ENCODE measurements around the gene CDC42BPB. TPM values are rescaled to one million over a fixed set of nuclear protein-coding genes. Genes with fewer than 3 reads are reported as not detected.
"Not testable (repeated sequence)": the region's sequence is repeated elsewhere in the genome, so short reads cannot be mapped to it uniquely, and the experiment has no call there.

Gene CDC42BPB
- total RNA-seq, 1 experiment from 2014 or later = 26.9 TPM

GRCh38 chr14:103052407-103052806, 4.9 kb downstream of the CDC42BPB start:
- DNase-seq (ENCODE audit: low read depth) = no peak

- DNase-seq (ENCODE audit: low read depth) = no peak
Measured at GRCh38 chr14:103050935-103051334, 6.4 kb downstream of the CDC42BPB start.

GRCh38 chr14:103047453-103047852, 9.9 kb downstream of the CDC42BPB start:
- DNase-seq (ENCODE audit: low read depth) = not testable (repeated sequence)

- DNase-seq (ENCODE audit: low read depth) = no peak
Measured at GRCh38 chr14:103045371-103045869, 11.9 kb downstream of the CDC42BPB start.

DNA sequence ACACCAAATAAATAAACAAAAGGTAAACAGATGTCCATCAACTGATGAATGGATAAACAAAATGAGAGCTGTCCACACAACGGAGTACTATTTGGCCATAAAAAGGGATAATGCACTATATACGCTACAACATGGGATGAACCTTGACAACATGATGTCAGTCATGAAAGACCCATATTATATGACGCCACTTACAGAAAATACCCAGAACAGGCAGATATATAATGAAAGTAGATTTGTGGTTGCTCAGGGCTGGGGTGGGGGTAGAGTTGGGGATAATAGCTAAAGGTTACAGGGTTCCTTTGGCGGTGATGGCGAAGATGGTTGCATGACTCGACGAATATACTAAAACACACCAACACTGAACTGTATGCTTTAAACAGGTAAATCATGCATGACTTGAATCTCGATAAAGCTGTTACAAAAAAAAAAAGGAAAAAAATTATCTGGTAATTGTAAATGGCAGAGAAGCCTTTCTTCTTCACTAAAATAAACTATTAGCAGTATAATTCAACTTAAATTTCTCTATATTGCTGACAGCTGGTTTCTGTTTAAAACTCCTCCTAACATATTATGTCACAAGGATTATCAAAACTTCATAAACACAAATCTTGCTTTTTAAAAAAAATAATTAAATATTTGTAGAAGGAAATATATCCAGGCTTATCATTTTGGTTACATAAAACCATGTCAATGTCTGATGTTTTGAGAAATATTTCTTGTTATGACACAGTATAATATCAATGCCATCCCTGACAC, 13.9 kb downstream of the CDC42BPB start:
- no peak for DNase-seq (ENCODE audit: low read depth)

- no peak for DNase-seq (ENCODE audit: low read depth)
Measured at GRCh38 chr14:103041464-103041863, 15.9 kb downstream of the CDC42BPB start.

GRCh38 chr14:103033681-103034096, 23.7 kb downstream of the CDC42BPB start:
- DNase-seq (ENCODE audit: low read depth) = peak; percentile 42

DNA sequence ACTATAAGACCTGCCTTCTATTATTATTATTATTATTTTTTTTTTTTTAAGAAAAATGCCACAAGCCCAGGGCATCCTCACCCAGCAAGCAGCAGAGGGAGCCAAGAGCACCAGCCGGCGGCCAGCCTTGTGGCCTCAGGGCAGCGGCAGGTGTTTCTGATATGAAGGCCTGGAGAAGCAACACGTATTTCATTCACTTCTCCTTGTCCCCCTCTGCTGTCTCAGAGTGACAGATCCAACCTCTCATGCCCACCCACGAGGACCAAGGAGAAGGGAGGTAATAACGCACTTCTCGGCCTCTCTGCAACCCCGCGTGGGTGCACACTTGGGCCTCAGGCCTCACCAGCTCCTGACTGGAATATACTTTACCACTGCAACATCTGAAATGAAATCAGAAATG, 25.4 kb downstream of the CDC42BPB start:
- DNase-seq (ENCODE audit: low read depth) = no peak

DNA sequence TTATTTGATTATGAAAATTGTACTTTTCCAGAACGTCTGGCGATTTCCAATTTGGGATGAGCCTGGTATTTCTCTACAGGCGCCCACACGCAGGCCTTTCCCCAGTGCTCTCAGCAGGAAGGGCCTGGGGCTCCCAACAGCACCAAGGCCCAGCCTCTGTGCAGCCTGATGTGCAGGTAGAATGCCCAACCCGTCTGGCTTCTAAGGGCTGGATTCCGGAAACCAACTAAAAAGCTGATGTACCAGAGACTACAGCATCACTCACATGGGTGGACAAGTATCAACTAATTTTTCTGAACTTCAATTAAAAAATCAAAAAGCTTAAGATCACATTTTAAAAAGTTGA, 25.8 kb downstream of the CDC42BPB start:
- no peak for DNase-seq (ENCODE audit: low read depth)

- no peak for DNase-seq (ENCODE audit: low read depth)
Measured at GRCh38 chr14:103030741-103031565, 26.4 kb downstream of the CDC42BPB start.

GRCh38 chr14:103029936-103030335, 27.4 kb downstream of the CDC42BPB start:
- no peak for DNase-seq (ENCODE audit: low read depth)

DNA sequence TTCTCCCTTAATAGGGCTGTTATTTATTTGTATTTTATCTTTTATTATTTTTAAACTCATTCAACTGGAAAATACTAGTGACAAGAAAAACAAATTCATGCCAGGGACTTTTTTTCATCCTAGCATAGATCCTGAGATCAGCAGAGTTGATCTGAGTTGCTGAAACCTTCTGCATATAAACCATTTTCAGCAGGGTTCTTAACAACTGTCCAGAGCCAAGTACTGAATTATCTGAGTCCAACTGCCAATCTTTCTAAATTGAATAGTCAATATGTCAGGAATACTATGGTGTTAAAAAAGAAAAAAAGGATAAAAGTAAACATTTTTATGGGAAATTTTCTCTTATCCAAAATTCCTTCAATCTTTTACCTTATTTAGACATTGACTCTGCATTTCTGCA, 28.6 kb downstream of the CDC42BPB start:
- DNase-seq (ENCODE audit: low read depth) = peak; percentile 15

- no peak for DNase-seq (ENCODE audit: low read depth)
Measured at GRCh38 chr14:103028161-103028767, 29.1 kb downstream of the CDC42BPB start.

GRCh38 chr14:103027451-103027850, 29.9 kb downstream of the CDC42BPB start:
- no peak for DNase-seq (ENCODE audit: low read depth)

DNA sequence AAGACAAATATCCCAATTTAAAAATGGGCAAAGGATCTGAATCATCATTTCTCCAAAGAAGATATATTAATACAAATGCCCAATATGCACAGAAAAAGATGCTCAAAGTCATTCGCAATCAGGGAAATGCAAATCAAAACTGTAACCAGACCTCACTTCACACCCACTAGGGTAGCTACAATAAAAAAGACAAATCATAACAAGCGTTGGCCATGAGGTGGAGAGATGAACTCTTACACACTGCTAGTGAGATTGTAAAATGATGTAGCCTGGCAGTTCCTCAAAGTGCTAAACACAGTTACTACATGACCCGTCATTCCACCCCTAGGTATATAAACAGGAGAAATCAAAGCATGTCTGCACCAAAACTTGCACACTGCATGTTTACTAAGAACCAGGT, 30.4 kb downstream of the CDC42BPB start:
- no peak for DNase-seq (ENCODE audit: low read depth)

GRCh38 chr14:103026196-103026595, 31.2 kb downstream of the CDC42BPB start:
- not testable (repeated sequence) for DNase-seq (ENCODE audit: low read depth)

DNA sequence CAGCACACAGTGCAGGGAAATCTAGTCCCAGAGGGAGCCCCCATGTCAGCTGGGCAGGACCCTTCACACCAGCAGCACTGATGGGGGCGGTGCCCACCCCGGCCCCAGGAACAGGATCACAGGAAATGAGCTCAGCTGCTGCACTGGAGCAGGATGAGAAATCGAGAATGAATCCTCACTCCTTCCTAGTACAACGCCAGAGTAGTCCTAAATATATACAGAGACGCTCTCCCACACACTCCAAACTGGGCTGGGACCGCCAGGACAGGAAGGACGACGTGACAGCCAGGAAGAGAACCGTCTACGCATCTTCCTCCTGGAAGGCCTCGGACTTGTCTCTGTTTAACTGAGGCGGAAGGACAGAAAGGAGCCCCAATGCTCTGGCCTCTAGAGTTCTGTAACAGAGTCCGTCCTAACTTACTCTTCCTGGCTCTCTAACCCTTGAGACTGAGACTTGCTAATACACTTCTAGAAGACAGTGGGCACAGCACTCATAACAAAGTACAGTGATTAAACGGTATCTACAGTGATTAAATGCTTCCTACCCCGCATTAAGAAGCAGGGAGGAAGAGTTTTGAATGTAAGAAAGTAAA, 33.4 kb downstream of the CDC42BPB start:
- DNase-seq (ENCODE audit: low read depth) = no peak

DNA sequence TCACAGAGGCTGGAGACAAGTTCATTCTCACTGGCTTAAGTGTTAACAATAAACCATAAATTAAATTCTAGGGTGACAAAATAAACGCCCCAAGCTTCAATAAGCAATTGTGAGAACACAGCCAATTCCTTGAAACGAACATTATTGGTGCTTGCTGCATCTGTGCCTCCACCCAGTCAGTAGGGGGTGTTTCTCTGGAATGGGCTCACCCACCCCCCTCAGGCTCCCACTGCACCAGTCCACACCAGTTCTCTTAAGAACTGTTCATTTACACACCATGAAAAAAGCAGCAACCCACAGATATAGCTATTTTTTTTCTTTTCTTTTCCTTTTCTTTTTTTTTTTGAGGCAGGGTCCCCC, 34.7 kb downstream of the CDC42BPB start:
- no peak for DNase-seq (ENCODE audit: low read depth)

DNA sequence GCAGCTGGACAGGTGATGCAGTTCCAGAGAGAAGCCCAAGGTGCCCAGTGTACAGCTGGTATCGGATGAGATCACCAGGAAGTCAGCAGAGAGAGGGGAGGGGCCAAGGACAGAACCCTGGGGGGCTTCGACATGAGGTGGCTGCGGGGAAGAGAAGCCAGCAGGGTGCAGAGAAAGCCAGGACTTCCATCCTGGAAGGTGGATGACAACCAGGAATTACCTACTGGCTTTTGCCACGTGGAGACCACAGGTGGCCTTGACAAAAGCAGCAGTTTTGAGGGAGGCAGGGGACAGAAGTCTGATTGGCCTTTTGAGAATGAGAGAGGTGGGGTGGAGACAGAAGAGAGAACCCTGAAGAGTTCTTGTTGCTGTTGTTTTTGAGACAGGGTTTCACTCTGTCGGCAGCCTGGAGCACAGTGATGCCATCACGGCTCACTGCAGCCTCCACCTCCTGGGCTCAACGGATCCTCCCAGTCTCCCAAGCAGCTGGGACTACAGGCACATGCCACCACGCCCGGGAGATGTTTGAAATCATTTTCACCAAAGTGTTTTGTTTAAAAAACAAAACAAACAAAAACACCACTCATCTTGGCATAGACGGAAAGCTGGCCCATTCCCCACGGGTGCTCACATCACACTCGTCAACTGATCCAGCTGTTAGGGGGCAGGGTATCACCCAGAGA, 35.2 kb downstream of the CDC42BPB start:
- no peak for DNase-seq (ENCODE audit: low read depth)

GRCh38 chr14:103021684-103022001, 35.7 kb downstream of the CDC42BPB start:
- DNase-seq (ENCODE audit: low read depth) = no peak

GRCh38 chr14:103020271-103021170, 36.8 kb downstream of the CDC42BPB start:
- DNase-seq (ENCODE audit: low read depth) = no peak

Measured in M059J (cell line).